Upper lobe of left lung (tissue), 4 donors: ENCODE results near the gene THEMIS.

ENCODE experiments used
- EP300 ChIP-seq, 4 donors: sonication (generic); formaldehyde crosslinking; IDR thresholded peaks; one replicate each; pipeline ENCODE4 v1.5.1; 2017; ENCODE audit warnings: antibody characterized with exemption in 4 of 4, control low read depth in 2 of 4
- POLR2A ChIP-seq, 4 donors: fragments of 450-650 bp; IDR thresholded peaks; one replicate each; pipeline ENCODE4 v1.5.1; 2016 to 2017; ENCODE audit warnings: antibody characterized with exemption in 4 of 4, mild to moderate bottlenecking in 2 of 4
- TF ChIP-seq, protein P1 (sequence below), 6 experiments: fragments of 450-650 bp in 4 of 6; fragments of 200-600 bp in 2 of 6; sonication (generic) in 2 of 6; IDR thresholded peaks; one replicate each; pipeline ENCODE4 v1.5.1; 2016 to 2019; ENCODE audit warnings: antibody characterized with exemption in 6 of 6

DNA sequence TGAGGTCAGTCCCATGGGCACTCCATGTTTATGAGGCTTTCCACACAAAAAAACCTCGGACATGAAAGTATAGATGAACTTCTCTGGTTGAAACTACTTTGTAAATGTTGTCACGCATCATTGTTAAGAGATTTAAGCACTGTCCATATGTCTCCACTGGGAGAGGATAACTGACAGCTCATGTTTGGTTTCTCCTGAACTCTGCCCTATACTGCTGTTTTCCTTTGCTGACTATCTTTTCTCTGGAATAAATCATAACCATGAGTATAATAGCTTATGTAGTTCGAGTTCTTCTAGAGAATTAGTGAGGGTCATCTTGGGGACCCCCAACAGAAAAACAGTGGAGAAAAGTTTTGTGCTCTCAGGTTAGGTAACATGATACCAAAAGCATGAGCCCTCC is 14.3 kb downstream of the THEMIS start:
- TF ChIP-seq, protein P1, sequence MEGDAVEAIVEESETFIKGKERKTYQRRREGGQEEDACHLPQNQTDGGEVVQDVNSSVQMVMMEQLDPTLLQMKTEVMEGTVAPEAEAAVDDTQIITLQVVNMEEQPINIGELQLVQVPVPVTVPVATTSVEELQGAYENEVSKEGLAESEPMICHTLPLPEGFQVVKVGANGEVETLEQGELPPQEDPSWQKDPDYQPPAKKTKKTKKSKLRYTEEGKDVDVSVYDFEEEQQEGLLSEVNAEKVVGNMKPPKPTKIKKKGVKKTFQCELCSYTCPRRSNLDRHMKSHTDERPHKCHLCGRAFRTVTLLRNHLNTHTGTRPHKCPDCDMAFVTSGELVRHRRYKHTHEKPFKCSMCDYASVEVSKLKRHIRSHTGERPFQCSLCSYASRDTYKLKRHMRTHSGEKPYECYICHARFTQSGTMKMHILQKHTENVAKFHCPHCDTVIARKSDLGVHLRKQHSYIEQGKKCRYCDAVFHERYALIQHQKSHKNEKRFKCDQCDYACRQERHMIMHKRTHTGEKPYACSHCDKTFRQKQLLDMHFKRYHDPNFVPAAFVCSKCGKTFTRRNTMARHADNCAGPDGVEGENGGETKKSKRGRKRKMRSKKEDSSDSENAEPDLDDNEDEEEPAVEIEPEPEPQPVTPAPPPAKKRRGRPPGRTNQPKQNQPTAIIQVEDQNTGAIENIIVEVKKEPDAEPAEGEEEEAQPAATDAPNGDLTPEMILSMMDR (IDR thresholded peaks at IDR 0.05): no peak
- no peak for TF ChIP-seq EP300 (IDR thresholded peaks at IDR 0.05)
- TF ChIP-seq POLR2A (IDR thresholded peaks at IDR 0.05): no peak
